NCI-H2107 treated with DMSO at 0.1 percent for 48 hours (cell line): Measurements from ENCODE around the gene PSMC4.

Experiments
- DNase-seq: peaks from one replicate; lab custom pipeline; 2025; ENCODE audit not compliant: unreplicated experiment; lab: John Stamatoyannopoulos, UW

PSMC4 gene

DNA sequence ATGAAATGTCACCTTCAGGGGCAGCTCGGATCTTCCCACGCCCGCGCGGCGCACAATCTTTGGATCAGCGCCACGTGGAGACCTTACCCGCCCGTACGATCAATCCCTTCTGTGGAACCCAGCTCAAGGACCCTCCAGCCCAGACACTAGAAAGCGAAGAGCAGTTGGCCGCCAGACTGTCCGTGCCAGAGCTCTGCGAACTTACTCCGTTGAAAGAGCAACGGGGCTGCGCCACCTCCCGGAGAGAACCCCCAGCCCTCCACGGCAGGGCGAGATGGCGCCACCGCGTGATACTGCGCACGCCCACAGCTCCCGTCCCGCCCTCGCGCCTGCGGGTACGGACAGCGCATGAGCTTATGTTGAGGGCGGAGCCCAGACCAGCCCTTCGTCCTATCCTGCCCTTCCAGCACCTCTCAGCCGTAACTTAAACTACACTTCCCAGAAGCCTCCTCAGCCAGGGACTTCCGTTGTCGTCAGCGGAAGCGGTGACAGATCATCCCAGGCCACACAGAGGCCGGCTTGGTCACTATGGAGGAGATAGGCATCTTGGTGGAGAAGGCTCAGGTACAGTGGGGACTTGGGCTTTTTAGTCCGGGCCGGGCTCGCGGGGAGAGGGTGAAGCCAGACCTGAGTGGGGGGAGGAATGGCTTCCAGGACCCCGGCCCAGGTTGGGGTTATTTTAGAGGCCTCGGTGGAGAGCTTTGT lies at the start of gene PSMC4:
PSMC4 (plus strand) TSS at position 491 of the 705 bp plus-strand sequence; CDS start at position 529, 38 bp downstream.
- peak; percentile 96 for DNase-seq

- no peak for DNase-seq
Observed at GRCh38 chr19:39923862-39924261, 47.1 kb upstream of the PSMC4 start.

DNA sequence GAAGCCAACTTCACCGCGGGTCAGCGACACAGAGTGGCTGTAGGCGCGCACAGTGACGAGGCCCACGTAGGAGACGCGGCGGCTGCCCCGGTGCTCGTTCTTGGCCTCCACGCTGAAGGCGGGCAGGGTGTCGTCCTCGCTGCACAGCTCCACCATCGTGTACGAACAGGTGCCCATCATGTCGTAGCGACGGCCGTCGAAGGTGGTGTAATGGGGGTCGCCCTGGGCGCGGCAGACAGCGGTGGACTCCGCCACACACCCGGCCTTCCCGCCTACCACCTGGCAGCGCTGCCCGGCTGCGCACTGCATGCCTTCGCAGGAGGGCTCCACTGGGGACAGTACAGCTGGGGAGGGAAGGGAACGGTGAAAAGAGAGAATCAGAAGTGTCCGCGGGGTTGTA lies 46.6 kb upstream of the PSMC4 start:
- DNase-seq: no peak

- DNase-seq: no peak
Observed at GRCh38 chr19:39924952-39925351, 46.0 kb upstream of the PSMC4 start.

DNA sequence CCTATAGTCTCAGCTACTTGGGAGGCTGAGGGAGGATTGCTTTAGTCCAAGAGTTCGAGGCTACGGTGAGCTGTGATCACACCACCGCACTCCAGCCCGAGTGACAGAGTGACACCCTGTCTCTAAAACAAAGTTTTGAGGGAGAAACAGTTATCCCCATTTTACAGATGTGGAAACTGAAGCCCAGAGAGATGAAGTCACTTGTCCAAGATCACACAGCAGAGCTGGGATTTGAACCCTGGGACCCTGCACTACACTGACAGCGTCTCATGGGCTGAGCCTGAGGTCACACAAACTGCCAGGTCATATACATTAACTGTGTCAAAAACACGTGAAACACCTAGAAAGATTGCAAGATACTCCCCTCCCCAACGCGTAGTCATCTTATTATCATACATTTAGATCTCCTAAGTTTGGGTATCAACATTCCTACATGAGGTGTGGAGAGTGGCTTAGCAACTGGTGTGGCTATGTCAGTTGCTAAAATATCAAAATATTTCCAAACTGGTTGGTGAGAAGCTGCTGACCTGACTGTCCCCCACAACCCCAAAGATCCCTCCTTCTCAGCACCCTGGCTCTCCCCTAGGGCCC lies 44.7 kb upstream of the PSMC4 start:
- no peak for DNase-seq

DNA sequence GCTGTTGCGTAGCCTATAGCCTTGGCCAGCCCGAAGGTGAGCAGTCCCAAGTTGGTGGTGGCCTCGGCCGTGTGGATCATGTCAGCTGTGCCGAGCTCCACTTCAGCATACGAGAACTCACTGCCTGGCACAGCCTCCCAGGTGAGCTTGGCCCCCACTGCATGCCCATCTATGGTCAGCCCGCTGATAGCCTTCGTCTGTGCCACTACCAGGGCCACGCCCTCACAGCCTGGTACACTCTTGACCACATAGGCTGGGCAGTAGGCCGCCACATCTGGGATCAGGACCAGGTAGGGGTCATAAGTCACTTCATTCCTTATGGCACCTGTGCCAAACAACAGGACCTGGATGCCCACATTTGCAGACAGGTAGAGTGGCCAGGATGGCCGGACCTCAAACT lies 43.9 kb upstream of the PSMC4 start:
- DNase-seq: no peak

GRCh38 chr19:39927524-39928356 lies 43.2 kb upstream of the PSMC4 start:
- no peak for DNase-seq

- DNase-seq: no peak
Observed at GRCh38 chr19:39928357-39928725, 42.6 kb upstream of the PSMC4 start.

GRCh38 chr19:39929750-39930149 lies 41.2 kb upstream of the PSMC4 start:
- DNase-seq: no peak

DNA sequence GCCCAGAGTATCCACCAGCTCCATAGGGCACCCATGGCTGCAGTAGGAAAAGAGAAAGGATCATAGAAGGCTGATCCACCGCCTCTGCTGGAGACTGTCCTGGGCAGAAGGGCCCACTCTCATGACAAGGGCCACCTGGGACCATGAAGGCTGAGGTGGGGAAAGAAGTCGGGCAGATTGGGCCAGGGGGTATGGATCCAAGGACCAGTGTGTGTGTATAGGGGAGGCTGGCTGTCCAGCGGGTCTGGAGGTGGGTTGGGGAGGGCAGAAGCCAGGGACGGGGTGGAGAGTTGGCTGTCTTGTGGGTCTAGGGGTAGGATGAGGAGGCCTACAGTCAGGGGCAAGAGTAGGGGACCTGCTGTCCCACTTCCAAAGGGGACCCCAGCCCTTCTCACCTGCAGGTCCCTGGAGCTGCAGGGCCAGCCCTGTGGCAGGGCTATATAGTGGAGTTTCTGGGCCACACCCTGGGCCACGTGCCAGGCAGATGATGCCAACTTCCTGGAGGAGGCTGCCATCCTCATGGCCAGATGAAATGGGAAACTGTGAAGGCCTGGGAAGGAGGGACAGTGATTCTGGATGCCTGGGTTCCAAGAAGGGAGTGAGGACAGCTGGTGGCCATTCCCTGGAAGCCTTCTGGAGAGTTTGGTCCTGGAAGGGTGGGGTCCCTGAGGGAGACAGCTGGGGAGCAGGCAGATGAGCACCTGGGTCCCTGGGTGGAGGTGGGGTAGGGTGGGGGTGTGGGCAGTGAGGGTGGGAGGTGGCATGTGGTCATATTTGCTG lies 36.2 kb upstream of the PSMC4 start, which contains the start of gene FCGBP:
FCGBP (minus strand) TSS at position 51 of the 780 bp plus-strand sequence.
- DNase-seq: no peak

- DNase-seq: no peak
Observed at GRCh38 chr19:39935364-39935661, 35.7 kb upstream of the PSMC4 start.

DNA sequence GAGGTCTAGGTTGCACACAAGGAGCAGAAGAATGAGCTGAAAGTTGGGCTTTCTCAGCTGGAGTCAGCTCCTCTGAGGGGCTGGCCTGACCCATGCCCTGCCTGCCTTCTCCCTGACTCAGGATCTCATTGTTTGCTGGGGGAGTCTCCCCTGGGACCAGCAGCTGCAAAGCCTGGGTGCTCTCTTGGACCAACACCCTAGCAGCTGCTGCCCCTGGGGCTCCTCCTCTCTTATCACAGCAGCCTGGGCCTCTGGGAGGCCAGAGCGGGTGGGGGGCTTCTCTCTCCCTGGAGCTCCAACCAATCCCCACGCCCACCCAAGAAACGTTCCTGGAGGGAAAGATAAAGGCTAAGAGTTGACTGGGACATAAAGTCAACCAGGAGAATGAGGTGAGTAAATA lies 34.9 kb upstream of the PSMC4 start:
- DNase-seq: no peak

DNA sequence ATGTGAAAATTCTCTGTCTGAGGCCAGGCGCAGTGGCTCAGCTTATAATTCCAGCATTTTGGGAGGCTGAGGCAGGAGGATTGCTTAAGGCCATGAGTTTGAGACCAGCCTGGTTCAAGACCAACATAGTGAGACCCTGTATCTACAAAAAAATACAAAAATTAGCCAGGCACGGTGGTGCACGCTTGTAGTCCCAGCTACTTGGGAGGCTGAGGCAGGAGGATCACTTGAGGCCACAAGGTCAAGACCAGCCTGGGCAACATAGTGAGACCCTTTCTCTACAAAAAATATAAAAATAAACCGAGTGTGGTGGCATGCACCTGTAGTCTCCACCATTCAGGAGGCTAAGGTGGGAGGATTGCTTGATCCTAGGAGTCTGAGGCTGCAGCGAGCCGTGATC lies 34.3 kb upstream of the PSMC4 start:
- DNase-seq: no peak

DNA sequence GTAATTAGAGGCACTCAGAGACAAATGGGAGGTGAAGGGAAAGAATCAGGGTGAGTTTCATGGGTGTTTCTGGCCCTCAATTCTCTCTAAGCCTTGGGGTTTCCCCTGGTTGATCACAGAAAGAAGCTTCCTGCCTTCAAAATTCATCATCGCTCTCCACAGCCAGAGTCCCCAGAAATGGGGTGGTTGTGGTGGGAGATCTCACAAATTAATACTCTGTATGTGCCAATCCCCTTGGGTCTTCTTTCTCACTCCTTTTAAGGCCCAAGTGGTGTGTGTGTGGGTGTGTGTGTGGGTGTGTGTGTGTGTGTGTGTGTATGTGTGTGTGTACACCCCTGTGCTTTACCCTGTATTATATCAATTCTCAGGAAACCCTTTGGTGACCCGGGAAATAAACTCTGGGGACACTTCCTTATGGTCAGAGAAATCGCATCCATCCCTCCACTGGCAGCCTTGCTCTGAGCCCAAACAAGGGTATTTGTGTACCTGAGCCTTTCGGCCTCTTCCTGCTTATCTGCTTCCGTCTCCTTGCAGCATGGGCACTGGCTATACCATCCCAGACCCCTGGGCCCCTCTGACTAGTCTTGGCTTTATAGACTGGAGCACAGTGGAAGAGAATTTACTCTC lies 33.8 kb upstream of the PSMC4 start:
- no peak for DNase-seq

- DNase-seq: no peak
Observed at GRCh38 chr19:39937787-39938186, 33.2 kb upstream of the PSMC4 start.

- DNase-seq: no peak
Observed at GRCh38 chr19:39939556-39939955, 31.4 kb upstream of the PSMC4 start.

DNA sequence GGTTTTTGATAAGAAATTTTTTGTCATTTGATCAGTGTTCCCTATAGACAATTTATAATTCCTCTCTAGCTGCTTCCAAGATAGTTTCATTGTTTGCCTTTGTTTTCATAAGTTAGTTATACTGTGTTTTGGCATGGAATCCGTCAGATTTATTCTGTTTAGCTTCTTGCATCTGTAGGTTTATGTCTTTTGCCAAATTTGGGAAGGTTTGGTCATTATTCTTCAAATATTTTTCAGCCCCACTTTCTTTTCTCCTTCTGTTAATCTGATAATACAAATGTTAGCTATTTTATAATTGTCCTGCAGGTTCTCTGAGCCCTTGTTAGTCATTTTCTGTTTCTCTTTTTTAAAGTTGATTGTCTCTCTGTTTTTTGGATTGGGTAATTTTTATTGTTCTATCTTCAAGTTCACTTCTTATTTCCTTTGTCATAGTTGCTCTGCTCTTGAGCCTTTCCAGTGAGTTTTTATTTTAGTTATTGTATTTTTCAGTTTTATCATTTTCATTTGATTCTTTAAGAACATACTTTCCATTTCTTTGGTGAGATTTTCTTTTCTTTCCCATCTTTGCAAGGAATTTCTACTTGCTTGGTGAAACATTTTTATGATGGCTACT lies 30.6 kb upstream of the PSMC4 start:
- DNase-seq: no peak

GRCh38 chr19:39941151-39941550 lies 29.8 kb upstream of the PSMC4 start:
- no peak for DNase-seq

DNA sequence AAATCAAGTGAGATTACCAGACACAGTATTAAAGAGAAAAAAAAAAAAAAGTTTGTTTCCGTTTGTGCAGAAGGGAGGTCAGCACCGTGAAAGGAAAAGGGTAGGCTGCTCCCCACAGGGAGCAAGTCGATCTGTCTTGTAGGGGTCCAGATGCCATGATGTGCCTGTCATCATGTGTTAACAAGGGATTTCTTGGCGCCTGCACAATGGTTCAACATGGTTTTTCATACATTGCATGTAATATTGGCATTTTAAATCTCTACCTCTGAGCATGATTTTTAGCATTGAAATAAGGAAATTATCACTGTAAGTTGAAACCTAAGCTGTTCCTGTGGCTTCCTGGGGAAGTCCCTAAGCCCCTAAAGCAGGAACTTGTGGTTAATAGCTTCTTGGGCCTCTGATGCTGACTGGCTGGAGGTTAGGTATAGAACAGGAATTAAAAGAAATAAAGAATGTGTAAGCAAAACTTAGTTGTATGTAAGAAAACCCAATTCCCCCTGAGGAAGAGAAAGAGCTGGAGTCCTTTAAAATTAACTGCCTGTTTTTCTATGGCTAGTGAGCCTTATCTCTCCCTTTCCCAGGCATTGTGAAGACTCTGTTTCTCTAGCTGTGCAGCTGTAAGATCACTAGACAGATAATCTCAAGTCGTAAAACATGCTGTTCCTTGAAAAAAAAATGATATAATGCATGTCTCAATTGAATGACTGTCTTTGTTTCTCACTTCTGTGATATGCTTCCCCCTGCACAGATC lies 29.2 kb upstream of the PSMC4 start:
- DNase-seq: no peak

GRCh38 chr19:39942366-39942730 lies 28.6 kb upstream of the PSMC4 start:
- DNase-seq: no peak
